NT2/D1 (cell line): ENCODE results near the gene ENO2.
"Not testable (repeated sequence)": the region's sequence is repeated elsewhere in the genome, so short reads cannot be mapped to it uniquely, and the experiment has no call there.

Experiments
- SUZ12 ChIP-seq: IDR thresholded peaks from 2 replicates; pipeline ENCODE4 v1.6.1; 2011; ENCODE audit not compliant: insufficient read length, insufficient read depth; ENCODE audit errors: extremely low read depth
- YY1 ChIP-seq: IDR thresholded peaks from 2 replicates; pipeline ENCODE4 v1.6.1; 2011; ENCODE audit not compliant: insufficient read length, insufficient read depth
- ZNF274 ChIP-seq: IDR thresholded peaks from 2 replicates; pipeline ENCODE4 v1.6.1; 2011; ENCODE audit warnings: mild to moderate bottlenecking, low read depth, low read length

DNA sequence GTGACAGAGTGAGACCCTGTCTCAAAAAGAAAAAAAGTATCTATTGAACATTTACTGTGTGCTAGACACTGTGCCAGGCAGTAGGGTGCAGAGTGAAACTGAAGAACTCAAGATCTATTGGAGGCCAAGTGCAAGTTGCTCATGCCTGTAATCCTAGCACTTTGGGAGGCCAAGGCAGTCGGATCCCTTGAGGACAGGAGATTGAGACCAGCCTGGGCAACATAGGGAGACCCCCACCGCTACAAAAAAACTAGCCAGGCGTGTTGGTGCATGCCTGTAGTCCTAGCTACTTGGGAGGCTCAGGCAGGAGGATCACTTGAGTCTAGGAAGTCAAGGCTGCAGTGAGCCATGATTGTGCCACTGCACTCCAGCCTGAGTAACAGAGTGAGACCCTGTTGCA, 21.7 kb upstream of the ENO2 start:
- not testable (repeated sequence) for TF ChIP-seq ZNF274, YY1, SUZ12
